GM21367 (cell line): Measurements from ENCODE around the gene EXTL2.
"Not testable (repeated sequence)": the region's sequence is repeated elsewhere in the genome, so short reads cannot be mapped to it uniquely, and the experiment has no call there.

ENCODE experiments used
- ATAC-seq: cut with Tn5 transposase; IDR thresholded peaks from one replicate; pipeline ENCODE4 v1.9.1; 2021; ENCODE audit not compliant: unreplicated experiment

Gene EXTL2

DNA sequence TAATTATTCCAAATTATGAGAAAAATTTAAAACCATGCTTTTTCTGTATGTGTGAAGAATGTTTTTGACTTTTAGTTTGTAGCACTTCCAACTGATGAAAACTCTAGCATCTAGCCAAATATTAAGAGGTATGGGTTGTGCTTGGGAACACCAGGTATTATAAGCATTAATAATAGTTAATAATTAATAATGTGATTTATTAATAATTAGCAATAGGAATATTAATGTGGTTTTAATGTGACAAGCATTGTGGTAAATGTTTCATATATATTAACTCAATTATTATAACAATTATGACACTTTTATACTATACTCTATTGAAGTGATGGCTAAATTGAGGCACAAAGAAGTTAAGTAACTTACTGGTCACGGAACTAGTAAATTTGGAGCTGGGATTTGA is 9.1 kb upstream of the EXTL2 start:
- ATAC-seq = no peak

DNA sequence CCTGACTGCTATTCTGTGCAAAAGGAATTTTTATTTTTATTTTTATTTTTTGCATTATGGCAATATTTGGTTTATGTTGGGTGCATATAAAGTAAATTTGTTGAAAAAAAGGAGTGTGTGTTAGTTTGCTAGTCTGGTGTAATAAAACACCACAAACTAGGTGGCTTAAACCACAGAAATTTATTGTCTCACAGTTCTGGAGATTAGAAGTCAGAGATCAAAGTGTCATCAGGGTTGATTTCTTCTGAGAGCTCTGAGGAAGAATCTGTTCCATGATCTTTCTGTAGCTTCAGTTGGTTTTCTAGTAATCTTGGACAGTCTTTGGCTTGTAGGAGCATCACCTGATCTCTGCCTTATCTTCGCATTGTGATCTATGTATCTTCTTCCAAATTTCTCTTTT is 7.7 kb upstream of the EXTL2 start:
- ATAC-seq = no peak

DNA sequence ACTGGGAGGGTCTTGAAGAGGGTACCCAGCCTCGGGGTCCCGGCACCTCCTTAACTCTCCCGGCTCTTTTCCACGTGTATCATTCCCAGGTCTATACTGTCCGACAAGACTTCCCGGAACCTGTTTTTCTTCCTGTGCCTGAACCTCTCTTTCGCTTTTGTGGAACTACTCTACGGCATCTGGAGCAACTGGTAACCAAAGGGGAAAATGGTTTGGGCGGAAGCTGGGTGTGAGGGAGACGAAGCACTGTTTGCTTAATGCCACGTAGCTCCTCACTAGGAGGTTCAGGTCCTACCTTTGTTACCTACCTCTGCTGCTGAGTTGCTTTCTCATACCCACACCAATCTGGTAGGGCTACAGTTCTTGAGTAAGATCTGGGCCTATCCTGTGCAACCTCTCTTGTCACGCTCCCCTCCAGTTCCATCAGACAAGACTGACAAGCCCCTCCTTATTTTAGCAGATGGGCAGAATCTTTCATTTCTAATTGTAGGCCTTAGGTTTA is 1.9 kb upstream of the EXTL2 start:
- peak; percentile 39 for ATAC-seq

DNA sequence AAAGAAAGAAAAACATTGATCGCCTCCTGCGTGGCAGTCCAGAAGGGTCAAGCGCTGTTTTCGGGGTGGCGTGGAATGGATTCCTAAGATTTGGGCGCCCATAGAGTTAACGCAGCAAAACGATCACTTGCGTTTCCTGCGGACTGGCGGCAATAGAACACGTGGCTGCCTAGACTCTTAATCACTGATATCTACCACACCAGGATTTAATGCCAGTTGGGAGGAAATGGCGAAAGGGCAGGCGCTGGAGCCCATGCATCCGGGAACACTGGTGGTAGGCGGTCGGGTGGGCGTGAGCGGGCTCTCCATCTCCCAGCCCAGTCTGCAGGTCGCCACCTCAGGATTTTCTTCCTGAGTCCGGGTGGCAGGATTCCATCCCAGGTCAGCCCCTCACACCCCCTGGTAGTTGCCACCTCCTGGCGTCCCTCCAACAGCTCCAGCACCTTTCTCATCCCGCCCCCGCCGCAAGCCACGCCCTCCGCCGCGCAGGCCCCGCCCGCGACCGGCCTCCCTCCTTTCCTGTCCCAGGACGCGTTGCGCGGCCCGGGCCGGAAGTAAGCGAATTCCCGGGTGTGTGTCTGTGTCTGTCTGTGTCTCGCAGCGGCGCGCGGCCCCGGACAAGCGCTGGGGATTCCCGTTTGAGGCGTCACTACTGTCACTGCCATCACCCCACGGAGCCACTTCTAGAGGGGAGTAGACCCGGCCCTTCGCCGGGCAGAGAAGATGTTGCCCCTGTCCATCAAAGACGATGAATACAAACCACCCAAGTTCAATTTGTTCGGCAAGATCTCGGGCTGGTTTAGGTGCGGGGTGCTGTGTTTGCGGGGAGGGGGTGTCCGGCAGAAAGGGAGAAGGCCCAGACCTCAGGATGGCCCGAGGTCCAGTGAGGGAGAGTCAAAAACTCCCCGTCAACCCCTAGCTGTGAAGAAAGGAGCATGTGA is 1.2 kb upstream of the EXTL2 start, which contains the start of gene SLC30A7:
Gene SLC30A7, plus strand, starts transcription at position 551 of the 941 bp plus-strand sequence. Its CDS starts 173 bp downstream, at position 724.
- peak; percentile 76 for ATAC-seq

DNA sequence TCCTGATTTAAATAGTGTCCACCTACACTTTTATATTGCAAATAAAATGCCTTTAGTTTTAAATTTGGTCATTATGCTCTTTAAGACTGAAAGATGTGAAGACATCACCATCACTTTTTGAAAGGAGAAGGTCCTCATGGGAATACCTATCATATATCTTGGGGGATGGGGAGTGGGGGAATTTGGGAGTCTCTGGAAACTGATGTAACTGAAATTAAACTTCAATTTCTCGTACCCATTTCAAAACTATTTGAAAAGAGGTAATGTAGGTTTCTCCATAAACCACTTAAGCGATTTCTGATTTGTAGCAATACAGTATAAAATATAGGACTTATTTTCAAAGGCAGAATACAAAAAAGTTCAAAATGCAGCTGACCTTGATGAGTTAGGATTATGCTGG is 924 bp downstream of the EXTL2 start:
- no peak for ATAC-seq

DNA sequence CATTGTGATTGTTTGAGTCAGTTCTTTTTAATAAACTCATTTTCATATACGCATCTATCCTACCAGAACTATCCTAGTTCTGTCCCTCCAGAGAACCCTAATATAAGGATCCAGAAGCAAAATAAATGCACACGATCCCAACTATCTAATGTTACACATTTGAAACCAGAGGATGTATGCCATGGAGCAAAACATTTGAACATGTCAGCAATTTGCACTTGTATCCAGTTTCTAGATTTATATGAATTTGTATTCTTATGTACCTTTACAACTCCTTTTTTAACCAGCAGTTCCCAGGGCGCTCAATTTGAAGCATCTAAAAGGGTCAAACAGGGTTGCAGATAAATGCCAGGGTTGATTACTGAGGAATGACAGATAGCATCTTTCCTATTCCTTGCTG is 2.1 kb downstream of the EXTL2 start:
- no peak for ATAC-seq

DNA sequence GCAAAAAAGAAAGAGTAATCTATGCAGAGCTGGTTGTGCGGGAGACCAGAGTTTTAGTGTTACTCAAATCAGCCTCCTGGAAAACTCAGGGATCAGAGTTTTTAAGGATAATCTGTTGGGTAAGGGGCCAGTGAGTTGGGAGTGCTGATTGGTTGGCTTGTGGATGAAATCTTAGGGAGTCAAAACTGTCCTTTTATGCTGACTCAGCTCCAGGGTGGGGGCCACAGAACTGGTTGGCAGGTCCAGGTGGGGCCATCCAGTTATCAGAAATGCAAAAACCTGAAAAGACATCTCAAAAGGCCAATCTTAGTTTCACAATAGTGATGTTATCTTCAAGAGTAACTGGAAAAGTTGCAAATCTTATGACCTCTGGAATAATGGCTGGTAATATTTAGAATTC is 3.3 kb downstream of the EXTL2 start:
- no peak for ATAC-seq

DNA sequence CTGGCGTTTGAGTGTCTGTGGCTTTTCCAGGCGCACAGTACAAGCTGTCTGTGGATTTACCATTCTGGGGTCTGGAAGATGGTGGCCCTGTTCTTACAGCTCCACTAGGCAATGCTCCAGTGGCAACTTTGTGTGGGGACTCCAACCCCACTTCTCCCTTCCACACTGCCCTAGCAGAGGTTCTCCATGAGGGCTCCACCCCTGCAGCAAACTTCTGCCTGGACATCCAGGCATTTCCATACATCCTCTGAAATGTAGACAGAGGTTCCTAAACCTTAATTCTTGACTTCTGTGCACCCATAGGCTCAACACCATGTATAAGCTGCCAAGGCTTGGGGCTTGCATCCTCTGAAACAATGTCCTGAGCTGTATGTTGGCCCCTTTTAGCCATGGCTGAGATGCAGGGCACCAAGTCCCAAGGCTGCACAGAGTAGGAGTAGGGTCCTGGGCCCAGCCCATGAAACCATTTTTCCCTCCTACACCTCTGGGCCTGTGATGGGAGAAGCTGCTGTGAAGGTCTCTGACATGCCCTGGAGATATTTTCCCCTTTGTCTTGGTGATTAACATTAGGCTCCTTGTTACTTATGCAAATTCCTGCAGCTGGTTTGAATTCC is 4.7 kb downstream of the EXTL2 start:
- ATAC-seq = not testable (repeated sequence)

DNA sequence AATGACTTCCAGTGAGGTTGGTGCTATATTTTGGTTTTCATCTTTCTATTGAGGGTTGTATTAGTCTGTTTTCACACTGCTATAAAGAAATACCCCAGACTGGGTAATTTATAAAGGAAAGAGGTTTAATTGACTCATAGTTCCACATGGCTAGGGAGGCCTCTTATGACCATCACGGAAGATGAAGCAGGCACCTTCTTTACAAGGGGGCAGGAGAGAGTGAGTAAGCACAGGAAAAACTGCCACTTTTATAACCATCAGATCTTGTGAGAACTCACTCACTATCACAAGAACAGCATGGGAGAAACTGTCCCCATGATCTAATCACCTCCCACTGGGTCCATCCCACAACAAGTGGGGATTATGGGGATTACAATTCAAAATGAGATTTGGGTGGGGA is 5.6 kb downstream of the EXTL2 start:
- not testable (repeated sequence) for ATAC-seq

DNA sequence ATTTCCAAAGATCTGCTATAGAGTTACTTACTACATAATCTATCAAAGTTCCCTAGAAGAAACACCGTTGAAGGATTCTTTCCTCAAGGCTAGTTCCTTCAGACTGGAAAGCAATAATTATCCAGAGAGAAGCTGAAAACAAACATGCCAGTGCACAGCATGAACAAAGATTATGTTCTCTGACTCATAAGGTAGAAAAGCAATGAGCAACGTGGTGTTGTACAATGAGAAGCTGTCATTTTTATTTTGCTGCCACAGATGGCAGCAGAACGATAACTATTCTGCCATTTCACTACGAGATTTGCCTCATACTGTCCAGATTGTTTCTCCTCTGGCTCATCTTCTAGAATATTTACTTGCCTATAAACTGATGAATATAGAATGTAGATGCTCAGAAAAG is 10.7 kb downstream of the EXTL2 start:
- ATAC-seq = no peak

DNA sequence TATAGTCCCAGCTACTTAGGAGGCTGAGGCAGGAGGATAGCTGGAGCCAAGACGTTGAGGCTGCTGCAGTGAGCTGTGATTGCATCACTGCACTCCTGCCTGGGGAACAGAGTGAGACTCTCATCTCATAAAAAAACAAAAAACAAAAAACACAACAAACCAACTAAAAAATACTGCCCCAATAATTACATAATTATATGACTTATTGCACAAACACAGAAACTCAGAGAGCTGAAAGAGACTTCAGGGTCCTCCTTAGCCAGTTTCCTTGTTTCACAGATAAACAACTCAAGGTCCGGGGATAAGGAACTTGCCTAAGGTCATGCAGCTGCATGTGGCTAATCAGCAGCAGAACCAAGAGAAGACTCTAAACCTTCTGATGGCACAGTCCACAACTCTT is 11.9 kb downstream of the EXTL2 start:
- no peak for ATAC-seq

DNA sequence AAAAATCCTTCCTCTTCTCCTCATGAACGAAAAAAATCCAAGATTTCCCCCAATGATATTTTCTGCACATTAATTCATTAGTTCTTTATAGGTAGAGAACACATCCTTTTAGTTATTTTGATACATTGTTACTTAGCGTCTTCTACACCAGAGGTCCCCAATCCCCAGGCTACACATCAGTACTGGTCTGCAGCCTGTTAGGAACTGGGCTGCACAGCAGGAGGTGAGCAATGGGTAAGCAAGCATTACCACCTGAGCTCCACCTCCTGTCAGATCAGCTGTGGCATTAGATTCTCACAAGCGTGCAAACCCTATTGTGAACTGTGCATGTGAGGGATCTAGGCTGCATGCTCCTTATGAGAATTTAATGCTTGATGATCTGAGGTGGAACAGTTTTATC is 13.0 kb downstream of the EXTL2 start:
- no peak for ATAC-seq

DNA sequence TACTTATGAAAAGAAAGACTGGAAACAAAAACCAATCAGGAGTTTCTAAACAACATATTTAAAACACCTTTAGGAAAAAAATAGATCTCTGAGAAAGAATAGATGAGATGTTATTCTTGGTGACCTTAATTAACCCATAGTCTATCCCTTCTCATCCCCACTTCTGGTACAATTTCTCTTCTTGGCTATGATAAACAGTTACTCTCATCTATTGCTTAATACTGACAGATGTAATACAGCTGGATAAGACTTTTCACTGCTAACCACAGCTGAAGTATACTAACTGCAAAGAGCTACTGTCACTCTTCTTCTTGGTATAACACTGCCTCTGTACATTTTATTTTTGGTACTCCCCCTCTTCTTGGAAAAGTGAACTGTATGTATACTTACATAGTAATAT is 15.2 kb downstream of the EXTL2 start:
- ATAC-seq = no peak

DNA sequence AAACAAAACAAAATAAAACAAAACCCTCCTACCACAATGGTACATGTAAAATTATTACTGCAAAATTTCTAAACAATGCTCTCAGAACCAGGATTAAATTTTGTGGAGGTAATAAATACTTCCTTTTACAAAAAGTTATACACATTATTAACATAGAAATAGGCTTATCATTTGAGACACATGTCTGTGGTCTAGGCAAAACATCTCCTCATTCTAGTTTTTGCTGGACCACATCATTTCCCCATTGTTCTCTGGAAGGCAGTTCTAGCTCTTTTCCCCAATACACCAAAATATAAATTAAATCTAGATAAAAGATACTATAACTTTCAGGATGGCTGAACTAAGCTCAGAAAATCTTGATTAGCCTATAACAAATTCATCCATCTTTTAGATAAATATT is 18.4 kb downstream of the EXTL2 start:
- no peak for ATAC-seq

DNA sequence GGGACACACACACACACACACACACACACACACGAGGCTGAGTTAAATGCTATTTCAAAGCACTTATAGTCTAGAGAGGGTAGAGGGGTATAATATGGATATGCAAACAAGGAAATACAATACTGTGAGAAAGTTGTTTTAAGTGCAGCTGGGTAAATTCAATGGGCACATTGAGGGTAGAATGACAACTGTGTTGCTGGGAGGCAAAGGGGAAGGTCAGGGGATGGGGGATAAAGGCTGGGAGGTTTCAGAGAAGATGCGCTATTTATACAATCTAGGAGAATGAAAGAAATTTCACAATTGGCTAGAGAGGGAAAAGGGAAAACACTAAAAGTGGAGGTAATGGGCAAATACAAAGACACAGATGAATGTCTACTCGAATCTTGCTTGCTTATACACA is 19.4 kb downstream of the EXTL2 start:
- no peak for ATAC-seq

DNA sequence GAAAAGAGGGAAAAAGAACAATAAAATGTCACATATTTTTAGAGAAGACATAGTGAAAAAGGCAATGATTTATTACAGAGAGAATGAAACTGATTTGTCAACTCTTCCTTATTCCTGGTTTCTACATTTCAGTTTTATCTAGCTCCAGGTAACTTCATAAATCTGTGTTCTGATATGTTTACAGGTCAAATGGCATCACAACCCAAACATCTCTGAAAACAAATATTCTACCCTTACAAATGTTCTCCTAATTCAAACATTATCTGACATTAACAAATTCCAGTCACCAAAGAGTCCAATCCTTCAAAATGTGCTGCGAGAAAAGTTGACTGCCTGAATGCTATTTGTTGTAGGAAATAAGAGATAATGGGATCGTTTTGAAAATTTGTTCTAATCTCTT is 20.2 kb downstream of the EXTL2 start:
- no peak for ATAC-seq

DNA sequence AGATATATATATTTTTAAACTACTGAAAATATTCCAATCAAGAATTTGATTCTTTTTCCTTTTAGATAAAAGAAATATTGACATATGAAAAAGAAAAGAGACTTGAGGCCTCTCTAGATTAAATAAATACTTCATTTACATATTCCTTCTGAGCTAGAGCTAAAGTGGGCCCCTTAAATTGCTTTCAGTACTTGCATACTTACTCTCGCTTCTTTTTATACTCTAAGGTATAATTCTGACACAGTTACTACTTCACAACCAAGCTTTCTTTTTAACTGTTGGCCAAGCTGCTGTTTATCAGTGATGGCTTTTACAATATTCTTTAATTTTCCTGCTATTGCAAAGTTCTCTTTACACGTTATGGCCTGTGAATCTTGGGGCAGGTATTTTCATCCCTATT is 24.6 kb downstream of the EXTL2 start:
- ATAC-seq = no peak

DNA sequence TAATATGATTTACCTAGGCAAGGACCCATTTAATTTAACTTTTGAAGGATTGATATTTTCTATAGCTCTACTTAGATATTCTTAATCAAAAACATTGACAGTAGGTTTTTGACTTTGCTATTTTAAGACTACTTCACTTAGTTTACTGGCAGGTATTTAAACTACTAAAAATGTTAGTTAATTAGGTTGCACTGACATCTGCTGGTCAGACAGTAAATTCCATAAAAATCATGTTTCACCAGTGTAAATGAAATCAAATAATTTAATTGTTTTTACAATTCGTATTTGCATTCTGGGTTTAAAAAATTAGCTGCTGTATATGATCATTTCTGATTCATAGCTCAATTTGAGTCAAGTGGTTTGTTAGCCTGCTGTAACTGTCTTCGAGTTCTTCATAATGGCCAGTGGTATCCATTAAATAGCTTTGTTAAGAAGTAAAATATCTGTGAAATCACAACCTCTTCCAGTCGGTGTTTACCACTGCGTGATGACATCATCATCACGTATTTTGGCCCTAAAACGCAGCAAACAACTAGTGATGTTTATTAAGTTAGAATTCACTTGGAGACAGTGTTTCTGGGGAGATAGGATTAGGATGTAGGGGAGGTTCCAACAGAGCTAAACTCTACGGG is 26.2 kb downstream of the EXTL2 start:
- no peak for ATAC-seq

DNA sequence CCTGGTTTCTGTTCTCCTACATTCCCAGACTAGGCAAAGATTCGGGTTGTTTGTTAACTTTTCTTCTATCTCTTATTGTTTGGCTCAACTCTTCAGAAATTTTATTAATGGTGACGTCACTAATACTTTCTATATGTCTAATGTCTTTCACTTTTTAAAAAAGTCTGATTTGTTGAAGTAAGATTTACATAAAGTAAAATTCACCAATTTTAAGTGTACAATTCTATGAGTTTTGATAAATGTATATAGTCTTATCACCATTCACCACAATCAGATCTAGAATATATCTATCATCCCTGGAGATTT is 27.8 kb downstream of the EXTL2 start:
- no peak for ATAC-seq

DNA sequence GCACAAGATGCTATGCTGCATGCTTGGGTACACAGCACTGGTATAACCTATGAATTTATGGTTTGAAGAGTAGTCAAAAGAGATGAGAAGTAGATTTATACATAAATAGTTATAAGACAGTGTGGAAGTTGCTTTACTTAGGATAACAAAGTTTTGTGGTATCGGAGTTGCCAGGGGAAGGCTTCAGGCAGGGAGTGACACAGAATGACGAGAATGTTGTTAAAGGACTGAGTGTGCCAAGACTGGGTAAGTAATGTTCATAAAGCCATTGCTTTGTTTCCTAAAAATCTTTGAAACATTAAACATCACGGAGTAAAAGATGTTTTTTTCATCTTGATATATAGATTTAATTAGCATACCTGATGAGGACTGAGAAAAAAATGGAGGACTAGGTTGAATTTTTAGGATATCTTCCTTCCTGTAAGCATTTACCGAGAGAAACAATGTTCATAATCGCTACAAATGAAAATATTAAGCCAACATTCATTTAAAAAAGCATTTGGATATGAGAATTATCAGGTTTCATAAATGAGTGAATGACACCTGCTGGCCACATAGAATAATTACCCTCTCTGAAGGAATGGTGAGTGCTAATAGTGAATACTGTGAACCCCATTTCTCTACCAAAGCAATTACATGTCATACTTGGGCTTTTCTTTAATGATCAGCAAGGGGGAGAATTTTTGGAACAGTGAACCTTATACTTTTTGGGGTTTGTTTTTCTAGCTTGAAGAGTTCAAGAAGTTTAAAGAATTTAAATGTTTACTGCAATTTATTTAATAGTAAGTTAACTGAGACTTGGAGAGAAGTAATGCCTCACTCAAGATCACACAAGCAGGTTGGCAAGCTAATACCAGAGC is 28.4 kb downstream of the EXTL2 start:
- ATAC-seq = no peak

DNA sequence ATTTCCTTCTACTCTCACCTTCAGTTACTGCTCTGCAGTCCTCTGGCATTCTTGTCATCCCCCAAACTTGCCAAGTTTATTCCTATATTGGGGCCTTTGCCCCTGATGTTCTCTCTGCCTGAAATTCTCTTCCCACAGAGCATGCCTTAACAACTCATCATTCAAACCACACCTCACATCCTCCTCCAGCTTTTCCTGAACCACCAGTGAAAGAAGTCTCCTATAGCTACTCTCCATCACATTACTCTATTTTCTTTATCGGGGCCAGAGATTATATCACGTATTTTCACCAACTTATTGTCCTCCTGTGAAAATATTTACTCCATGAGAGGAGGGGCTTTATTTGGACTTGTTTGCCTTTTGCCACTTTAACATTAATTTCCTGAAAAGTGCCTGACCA is 32.1 kb downstream of the EXTL2 start:
- no peak for ATAC-seq
